ENCODE data around the gene EEPD1.

EEPD1 gene

GRCh38 chr7:36192053-36192824 lies 39.2 kb downstream of the EEPD1 start:
- DNase-seq = no peak

DNA sequence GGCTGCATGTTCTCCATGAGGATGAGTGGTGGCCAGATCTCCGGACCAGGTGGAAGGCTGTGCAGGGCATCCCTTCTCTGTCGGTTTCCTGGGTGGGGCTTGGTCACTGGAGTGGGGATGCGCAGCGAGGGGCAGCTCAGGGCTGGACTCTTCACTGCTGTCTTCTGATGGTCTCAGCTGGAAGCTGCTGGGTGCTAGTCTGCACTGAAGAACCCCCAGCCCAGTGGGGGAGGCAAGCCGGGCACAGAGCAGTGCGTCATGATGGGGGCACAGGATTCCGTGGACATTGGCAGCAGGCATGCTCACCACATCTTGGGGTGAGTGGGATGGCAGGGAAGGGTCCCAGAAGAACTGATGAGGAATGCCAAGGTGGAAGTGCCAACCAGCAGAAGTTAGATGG lies 39.8 kb downstream of the EEPD1 start:
- DNase-seq = no peak

GRCh38 chr7:36198854-36199266 lies 45.8 kb downstream of the EEPD1 start:
- no peak for DNase-seq

DNA sequence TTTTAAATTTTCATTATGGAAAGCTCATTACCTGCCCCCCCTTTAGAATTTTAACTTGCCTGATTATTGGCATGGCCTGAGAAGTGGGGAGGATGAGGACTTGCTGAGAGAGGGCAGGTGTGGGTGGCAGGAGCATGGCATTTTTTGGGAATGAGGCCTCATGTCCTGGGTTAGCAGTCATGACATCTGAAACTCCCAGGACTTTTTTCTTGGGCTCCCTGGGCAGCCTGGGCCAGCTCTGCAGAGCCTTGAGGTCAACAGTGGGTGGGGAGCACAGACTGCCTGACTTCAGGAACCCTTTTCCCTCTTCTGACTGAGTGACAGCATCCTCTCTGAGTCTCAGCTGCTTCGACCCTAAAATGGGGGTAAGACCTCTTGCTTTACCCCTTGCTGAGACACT lies 46.3 kb downstream of the EEPD1 start:
- no peak for DNase-seq

DNA sequence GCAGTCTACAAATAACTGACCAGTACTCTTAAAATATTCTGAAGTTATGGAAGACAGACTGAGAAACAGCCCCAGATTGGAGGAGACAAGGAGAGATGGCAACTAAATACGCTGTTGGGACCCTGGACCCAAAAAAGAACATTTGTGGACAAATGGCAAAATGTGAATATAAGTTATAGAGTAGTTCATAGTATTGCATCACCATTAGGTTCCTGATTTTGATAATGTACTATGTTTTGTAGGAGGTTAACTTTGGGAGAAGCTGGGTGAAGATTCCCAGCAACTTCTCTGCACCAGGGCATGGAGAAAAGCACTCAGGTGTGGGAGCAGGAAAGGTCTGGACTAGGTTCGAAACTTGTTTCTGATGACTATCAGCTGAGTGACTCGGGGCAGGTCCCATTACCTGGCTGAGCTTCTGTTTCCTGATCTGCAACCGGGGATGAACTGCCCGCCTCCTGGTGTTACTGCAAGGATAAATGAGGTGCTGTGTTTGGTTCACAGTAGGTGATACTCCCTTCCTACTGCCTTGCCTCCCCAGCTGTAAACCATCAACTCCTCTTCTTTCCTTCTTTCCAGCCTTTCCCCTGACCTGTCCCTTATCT lies 48.2 kb downstream of the EEPD1 start:
- DNase-seq = no peak

- DNase-seq = no peak
Observed at GRCh38 chr7:36202398-36202797, 49.3 kb downstream of the EEPD1 start.

DNA sequence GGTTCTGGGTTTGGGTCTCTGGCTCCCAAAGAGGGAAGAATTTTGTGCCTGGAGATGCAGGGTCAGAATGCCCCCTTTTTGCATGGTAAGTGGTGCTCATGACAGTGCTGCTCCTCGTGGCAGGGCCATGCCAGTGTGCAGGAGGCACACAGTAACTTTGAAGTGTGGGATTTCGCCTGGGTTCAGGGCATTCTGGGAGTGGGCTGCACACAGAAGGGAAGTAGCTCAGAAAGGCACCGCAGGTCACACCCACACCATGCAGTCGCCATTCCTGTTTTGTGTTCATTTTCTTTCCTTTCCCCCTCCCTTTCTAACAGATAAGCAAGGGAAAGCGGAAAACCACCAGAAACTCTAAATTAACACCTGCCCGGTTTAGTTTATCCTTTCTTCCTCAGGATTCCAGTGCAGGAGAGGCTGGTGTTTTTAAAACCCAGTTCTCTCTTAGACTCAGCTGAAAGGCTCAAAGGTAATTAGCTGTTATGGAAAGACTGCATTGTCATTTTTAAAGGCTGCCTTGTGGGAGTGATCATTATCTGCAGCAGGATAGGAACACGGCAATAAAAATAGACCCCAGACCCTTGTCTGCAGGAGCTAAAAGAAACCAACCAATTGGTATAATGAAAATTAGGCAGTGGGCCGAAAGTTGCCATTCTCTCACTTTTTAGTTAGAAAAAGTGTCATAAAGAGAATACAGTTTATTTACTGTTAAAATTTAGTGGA lies 50.2 kb downstream of the EEPD1 start:
- no peak for DNase-seq

DNA sequence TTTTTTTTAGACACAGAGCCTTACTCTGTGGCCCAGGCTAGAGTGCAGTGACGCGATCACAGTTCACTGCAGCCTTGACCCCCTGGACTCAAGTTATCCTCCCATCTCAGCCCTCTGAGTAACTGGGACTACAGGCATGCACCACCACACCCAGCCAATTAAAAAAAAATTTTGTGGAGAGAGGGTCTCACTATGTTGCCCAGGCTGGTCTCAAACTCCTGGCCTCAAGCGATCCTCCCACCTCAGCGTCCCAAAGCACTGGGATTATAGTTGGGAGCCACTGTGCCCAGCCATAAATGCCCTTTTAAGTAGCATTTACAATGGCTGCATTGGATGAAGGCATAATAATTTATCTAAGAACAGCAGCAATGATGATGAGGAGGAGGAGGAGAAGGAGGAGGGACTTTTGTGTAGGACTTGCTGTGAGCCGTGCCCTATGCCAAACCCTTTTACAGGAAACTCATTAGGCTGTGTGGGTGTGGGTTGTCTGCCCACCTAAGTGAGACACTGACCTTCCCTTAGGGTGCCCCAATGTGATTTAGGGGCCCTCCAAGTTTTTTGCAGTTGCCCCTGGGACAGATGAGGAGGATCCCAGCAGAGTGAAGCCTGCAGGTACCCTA lies 51.1 kb downstream of the EEPD1 start:
- no peak for DNase-seq

GRCh38 chr7:36204929-36205635 lies 52.0 kb downstream of the EEPD1 start:
- DNase-seq = no peak

DNA sequence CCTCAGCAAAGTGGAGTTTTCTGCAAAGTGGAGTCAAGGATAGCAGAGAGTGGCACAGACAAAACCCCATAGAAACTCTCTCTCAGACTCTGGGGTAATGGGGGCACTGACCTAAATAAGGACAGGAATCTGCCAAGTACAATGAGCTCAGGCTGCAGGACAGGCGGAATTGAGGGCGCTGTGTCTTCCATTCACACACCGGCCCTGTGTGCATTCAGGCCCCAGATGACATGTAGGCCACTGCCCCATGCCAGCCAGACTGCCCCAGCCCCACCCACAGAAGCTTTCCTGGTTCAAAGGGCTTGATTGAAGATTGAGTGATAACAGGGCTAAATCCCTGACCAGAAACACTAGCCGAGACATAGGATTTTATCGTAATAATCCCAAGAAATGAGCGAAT lies 52.7 kb downstream of the EEPD1 start:
- no peak for DNase-seq

GRCh38 chr7:36207451-36208291 lies 54.6 kb downstream of the EEPD1 start:
- DNase-seq = no peak

DNA sequence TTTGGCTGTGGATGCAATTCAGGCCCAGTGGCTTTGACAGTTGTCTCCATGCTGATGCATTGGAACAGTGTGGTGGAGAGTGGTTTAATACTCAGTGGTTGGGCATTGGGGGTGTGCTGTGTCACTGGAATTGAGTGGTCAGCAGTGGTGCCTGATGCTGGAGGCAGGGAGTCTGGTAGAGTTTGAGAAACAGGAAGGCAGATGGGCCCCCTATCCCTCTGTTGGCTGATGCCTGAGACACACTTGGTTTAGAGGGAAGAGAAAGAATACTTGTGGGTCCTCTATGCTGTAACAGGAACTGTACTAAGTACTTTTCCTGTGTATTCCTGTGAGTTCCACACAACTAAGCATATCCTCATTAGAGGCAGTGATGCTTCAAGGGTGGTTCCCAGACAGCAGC lies 55.4 kb downstream of the EEPD1 start:
- no peak for DNase-seq

GRCh38 chr7:36208997-36209813 lies 56.2 kb downstream of the EEPD1 start:
- no peak for DNase-seq

- no peak for DNase-seq
Observed at GRCh38 chr7:36209814-36210183, 56.7 kb downstream of the EEPD1 start.

- DNase-seq = no peak
Observed at GRCh38 chr7:36210291-36210922, 57.4 kb downstream of the EEPD1 start.

GRCh38 chr7:36214608-36215456 lies 61.8 kb downstream of the EEPD1 start:
- DNase-seq = no peak

GRCh38 chr7:36215457-36215765 lies 62.4 kb downstream of the EEPD1 start:
- no peak for DNase-seq

DNA sequence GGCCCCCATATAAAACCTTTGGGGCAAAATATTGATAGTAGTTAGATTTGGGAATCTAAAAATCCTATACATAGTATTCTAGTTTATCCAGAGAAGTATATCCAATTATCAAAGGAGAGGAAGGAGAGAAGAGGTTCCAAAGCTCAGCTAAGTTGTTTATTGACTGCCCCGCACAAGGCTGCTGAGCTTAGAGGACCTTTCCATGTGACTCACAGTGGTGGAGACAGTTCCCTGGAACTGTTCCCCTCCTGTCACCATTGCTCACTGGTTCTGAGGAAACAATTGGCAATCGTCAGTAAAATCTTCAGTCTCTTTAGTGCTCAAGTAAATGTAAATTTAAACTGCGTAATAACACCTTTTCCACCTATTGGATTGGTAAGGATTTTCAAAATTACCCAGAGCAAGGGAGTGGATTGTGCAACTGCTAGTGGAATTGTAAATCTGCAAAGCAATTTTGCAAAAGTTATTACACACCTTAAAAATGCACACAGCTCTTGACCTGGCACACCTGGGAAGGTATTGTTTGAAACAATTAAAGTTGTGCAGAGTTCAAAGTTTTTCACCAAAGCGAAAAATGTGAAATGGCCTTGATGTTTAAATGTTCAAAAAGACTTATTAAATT lies 63.1 kb downstream of the EEPD1 start:
- no peak for DNase-seq

DNA sequence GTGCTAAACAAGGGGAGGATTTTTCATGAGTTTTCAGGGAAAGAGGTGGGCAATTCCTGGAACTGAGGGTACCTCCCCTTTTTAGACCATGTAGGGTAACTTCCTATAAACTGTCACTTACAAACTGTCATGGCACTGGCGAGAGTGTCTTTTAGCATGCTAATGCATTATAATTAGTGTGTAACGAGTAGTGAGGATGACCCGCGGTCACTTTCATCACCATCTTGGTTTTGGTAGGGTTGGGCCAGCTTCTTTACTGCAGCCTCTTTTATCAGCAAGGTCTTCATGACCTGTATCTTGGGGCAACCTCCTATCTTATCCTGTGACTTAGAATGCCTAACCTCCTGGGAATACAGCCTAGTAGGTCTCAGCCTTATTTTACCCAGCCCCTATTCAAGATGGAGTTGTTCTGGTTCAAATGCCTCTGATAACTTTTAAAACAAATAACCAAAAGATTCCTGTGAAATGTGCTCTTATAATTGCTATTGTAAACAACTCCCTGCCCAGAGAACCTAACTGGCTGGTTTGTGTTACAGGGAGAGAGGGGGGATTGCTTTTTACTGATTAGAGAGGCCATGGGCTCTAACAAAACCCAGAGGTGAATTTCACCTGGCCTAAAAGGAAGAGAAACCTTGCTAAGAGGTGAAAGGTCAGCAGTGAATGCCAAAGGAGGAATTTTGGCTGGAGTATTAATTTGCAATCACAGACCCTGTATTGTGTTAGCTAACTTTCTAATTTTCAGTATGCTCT lies 64.3 kb downstream of the EEPD1 start:
- DNase-seq = no peak
